Right atrium auricular region (tissue), 2 donors: ENCODE data around the gene ZNF276. TPM values are rescaled to one million over a fixed set of nuclear protein-coding genes. Genes with fewer than 3 reads are reported as not detected.

Experiments
- DNase-seq: peaks from one replicate; pipeline ENCODE4 v3.0.0-alpha.2; 2019; ENCODE audit warnings: low spot score
- H3K27ac ChIP-seq, 2 donors: fragments of 200-600 bp; sonication (generic); 1 replicate in 1 of 2; 2 replicates in 1 of 2; pipeline ENCODE4 v1.5.1; 2016 to 2019
- H3K27me3 ChIP-seq, 2 donors: fragments of 200-600 bp; sonication (generic); one replicate each; pipeline versions ENCODE4 v1.5.1 to v1.6.0; 2017 to 2019
- H3K36me3 ChIP-seq: fragments of 200-600 bp; sonication (generic); one replicate; pipeline ENCODE4 v1.5.1; 2016
- H3K4me1 ChIP-seq, 2 donors: fragments of 200-600 bp; sonication (generic); one replicate each; pipeline versions ENCODE4 v1.5.1 to v1.6.0; 2017 to 2019
- H3K4me3 ChIP-seq, 2 donors: fragments of 200-600 bp; sonication (generic); 1 replicate in 1 of 2; 2 replicates in 1 of 2; pipeline ENCODE4 v1.5.1; 2017 to 2019; ENCODE audit warnings: mild to moderate bottlenecking in 1 of 2, moderate library complexity in 1 of 2
- H3K9me3 ChIP-seq, 2 donors: fragments of 200-600 bp; sonication (generic); one replicate each; pipeline ENCODE4 v1.5.1; 2019
- total RNA-seq, 2 donors: library from RNA; depleted of rRNA; stranded (reverse); fragments of >200 nt; gene quantifications; one replicate each; pipeline ENCODE4 v1.1.0, GENCODE V29; 2016
- TF ChIP-seq, protein P1 (sequence below), 2 donors: fragments of 200-600 bp; sonication (generic); IDR thresholded peaks; one replicate each; pipeline ENCODE4 v1.5.1; 2019; ENCODE audit warnings: antibody characterized with exemption in 2 of 2

ZNF276 gene
- total RNA-seq, 2 donors from 2014 or later: 10.0 to 11.1 TPM

DNA sequence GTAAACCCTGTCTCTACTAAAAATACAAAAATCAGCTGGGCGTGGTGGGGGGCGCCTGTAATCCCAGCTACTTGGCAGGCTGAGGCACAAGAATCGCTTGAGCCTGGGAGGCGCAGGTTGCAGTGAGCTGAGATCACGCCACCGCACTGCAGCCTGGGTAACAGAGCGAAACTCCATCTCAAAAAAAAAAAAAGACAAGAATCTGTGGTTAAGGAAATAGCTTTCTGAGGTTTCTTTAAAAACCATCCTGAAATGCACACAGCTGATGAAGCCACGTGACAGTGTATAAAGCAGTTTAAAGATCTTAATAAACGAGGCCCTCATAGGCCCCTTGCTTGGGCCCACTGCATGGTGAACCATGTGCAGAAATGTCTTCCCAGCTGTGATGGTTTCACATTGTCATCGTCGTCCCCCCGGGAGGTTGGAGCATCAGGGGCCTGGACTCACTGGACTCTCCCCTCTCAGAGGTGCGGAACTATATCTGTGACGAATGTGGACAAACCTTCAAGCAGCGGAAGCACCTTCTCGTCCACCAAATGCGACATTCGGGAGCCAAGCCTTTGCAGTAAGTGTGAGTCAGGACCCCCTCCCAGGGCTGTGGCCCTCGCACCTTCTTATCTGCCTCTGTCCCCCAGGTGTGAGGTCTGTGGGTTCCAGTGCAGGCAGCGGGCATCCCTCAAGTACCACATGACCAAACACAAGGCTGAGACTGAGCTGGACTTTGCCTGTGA is 16.2 kb downstream of the ZNF276 start:
- H3K4me1 ChIP-seq: no peaks in the 10 kb centered on the region
- peaks cover 88% of the 10 kb centered on the region for H3K36me3 ChIP-seq
- no peaks in the 10 kb centered on the region for H3K9me3 ChIP-seq
- no peak overlapping the region for H3K4me3 ChIP-seq
- no peak overlapping the region for H3K27ac ChIP-seq
- TF ChIP-seq, protein P1, sequence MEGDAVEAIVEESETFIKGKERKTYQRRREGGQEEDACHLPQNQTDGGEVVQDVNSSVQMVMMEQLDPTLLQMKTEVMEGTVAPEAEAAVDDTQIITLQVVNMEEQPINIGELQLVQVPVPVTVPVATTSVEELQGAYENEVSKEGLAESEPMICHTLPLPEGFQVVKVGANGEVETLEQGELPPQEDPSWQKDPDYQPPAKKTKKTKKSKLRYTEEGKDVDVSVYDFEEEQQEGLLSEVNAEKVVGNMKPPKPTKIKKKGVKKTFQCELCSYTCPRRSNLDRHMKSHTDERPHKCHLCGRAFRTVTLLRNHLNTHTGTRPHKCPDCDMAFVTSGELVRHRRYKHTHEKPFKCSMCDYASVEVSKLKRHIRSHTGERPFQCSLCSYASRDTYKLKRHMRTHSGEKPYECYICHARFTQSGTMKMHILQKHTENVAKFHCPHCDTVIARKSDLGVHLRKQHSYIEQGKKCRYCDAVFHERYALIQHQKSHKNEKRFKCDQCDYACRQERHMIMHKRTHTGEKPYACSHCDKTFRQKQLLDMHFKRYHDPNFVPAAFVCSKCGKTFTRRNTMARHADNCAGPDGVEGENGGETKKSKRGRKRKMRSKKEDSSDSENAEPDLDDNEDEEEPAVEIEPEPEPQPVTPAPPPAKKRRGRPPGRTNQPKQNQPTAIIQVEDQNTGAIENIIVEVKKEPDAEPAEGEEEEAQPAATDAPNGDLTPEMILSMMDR (IDR thresholded peaks at IDR 0.05): no peak
- no peak for DNase-seq
- H3K27me3 ChIP-seq: no peaks in the 10 kb centered on the region

DNA sequence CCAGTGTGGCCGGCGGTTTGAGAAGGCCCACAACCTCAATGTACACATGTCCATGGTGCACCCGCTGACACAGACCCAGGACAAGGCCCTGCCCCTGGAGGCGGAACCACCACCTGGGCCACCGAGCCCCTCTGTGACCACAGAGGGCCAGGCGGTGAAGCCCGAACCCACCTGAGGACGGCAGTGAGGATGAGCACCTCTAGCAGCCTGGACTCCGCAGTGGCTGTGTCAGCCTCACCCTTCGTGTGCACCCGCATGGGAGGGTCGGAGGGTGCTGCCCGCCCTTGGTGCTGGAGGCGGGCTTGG is 16.7 kb downstream of the ZNF276 start:
- no peaks in the 10 kb centered on the region for H3K9me3 ChIP-seq
- no peaks in the 10 kb centered on the region for H3K27me3 ChIP-seq
- DNase-seq: no peak
- no peaks in the 10 kb centered on the region for H3K4me1 ChIP-seq
- no peak overlapping the region for H3K4me3 ChIP-seq
- no peak overlapping the region for H3K27ac ChIP-seq
- TF ChIP-seq, protein P1 (IDR thresholded peaks at IDR 0.05): no peak
- H3K36me3 ChIP-seq: peaks cover 82% of the 10 kb centered on the region

DNA sequence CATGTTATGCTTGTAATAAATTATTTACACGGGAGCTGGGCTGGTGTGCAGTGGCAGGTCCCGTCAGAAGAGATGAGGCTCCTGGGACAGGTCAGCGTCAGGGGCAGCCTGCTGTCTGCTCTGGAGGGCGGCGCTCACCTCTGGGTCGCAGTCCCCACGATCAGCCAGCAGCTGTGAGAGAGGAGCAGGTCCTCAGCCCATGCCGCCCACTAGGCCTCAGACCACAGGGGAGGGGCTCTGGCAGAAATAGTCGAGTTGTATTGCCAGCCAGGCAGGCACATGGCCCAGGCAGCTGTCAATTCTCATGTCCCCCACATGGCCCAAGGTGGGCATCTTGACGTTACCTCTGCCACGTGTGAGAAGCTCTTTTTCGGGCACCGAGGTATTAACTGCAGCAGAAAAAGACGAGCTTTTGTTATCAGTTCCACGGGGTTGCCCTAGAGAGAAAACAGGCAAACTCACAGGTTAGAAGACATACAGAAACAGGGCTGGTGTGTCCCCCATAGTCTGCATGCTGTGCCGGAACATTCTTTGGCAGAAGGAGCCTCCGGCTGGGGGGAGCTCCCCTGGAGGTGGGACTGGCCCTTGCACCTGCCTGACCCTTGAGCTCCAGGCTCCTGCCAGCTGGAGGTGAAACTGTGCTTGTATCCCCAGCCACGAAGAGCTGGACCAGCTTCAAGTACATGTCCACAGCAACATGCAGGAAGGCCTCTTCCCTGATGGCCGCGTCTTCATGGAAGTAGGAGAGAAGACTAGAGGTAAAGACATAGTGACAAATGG is 17.4 kb downstream of the ZNF276 start:
- H3K4me1 ChIP-seq: no peaks in the 10 kb centered on the region
- no peaks in the 10 kb centered on the region for H3K9me3 ChIP-seq
- no peak overlapping the region for H3K27ac ChIP-seq
- TF ChIP-seq, protein P1 (IDR thresholded peaks at IDR 0.05): no peak
- no peak overlapping the region for H3K4me3 ChIP-seq
- H3K27me3 ChIP-seq: no peaks in the 10 kb centered on the region
- no peak for DNase-seq
- peaks cover 75% of the 10 kb centered on the region for H3K36me3 ChIP-seq

- H3K36me3 ChIP-seq: peaks cover 69% of the 10 kb centered on the region
- TF ChIP-seq, protein P1 (IDR thresholded peaks at IDR 0.05): no peak
Observed at GRCh38 chr16:89739383-89739782, 18.0 kb downstream of the ZNF276 start.

DNA sequence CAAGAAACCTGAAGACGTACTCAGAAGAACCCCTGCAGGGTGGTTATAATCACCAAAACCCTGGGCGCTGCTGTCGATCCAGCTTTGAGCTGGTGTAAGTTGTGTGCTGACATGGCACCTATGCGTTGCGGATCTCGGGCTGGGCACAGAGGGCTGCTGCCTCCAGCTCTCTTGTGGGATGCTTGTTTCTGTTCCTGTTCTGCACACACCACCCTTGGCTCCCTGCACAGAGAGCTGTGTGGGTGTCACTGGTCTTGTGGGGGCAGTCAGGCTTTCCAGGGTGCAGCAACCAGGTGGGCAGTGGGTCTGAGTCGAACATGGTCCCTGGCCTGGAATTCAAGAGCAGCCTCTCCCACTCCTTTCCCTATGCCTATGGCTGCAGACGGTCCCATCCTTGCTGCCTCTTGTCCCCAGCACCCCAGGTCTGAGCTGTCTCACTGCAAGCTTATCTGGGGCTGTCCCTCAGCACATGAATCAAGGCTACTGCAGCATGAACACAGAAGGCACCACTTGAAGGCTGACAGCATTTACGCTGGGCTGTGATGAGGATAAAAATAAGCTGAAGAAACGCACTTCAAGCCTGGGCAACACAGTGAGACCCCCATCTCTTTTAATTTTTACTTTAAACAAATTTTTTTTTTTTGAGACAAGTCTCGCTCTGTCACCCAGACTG is 20.1 kb downstream of the ZNF276 start:
- Histone ChIP-seq H3K36me3 (peaks cover 48% of the 10 kb centered on the region), H3K9me3 (no peaks in the 10 kb centered on the region), H3K27me3 (no peaks in the 10 kb centered on the region), H3K27ac (no peak overlapping the region), H3K4me3 (no peak overlapping the region), H3K4me1 (no peaks in the 10 kb centered on the region)
- DNase-seq: no peak
- TF ChIP-seq, protein P1 (IDR thresholded peaks at IDR 0.05): no peak

More at GRCh38 chr16:89739383-89739782, 18.0 kb downstream of the ZNF276 start:
- no peak overlapping the region for H3K27ac ChIP-seq
- no peaks in the 10 kb centered on the region for H3K4me1 ChIP-seq
- H3K9me3 ChIP-seq: no peaks in the 10 kb centered on the region
- no peaks in the 10 kb centered on the region for H3K27me3 ChIP-seq
- no peak for DNase-seq
- H3K4me3 ChIP-seq: no peak overlapping the region
